Gastrocnemius medialis (tissue), 4 donors: ENCODE measurements around the gene SPRR2D. TPM values are rescaled to one million over a fixed set of nuclear protein-coding genes. Genes with fewer than 3 reads are reported as not detected.

Experiments used
- ATAC-seq, 2 donors: fragments of 150-250 bp; one replicate each; pipeline ENCODE4 v1.9.1; 2016
- DNase-seq, 2 donors: peaks; one replicate each; pipeline ENCODE4 v3.0.0-alpha.2; 2019
- H3K27ac ChIP-seq, 4 donors: fragments of 200-600 bp; sonication (generic); 1 replicate in 1 of 4; 2 replicates in 3 of 4; pipeline ENCODE4 v1.5.1; 2016 to 2018; ENCODE audit warnings: mild to moderate bottlenecking in 2 of 4, moderate library complexity in 1 of 4
- H3K27me3 ChIP-seq, 3 donors: fragments of 200-600 bp; sonication (generic) in 2 of 3; 1 replicate in 1 of 3; 2 replicates in 2 of 3; pipeline versions ENCODE4 v1.5.1 to v1.6.0; 2016 to 2019; ENCODE audit warnings: mild to moderate bottlenecking in 1 of 3, moderate library complexity in 1 of 3
- H3K36me3 ChIP-seq, 2 donors: fragments of 200-600 bp; sonication (generic) in 1 of 2; one replicate each; pipeline ENCODE4 v1.5.1; 2017 to 2018
- H3K4me1 ChIP-seq, 2 donors: fragments of 200-600 bp; sonication (generic) in 1 of 2; one replicate each; pipeline ENCODE4 v1.5.1; 2016 to 2017; ENCODE audit warnings: mild to moderate bottlenecking in 2 of 2
- H3K4me3 ChIP-seq, 4 donors: fragments of 200-600 bp; sonication (generic) in 3 of 4; 1 replicate in 1 of 4; 2 replicates in 3 of 4; pipeline ENCODE4 v1.5.1; 2016 to 2019; ENCODE audit warnings: mild to moderate bottlenecking in 2 of 4
- H3K9me3 ChIP-seq, 3 donors: fragments of 200-600 bp; sonication (generic) in 2 of 3; 1 replicate in 1 of 3; 2 replicates in 2 of 3; pipeline ENCODE4 v1.5.1; 2016 to 2019
- POLR2A ChIP-seq, 2 donors: fragments of 450-650 bp; IDR thresholded peaks; one replicate each; pipeline ENCODE4 v1.6.1; 2017; ENCODE audit warnings: antibody characterized with exemption in 2 of 2, mild to moderate bottlenecking in 2 of 2, moderate library complexity in 2 of 2
- in situ Hi-C, 4 donors: fragments of 200-750 bp; cut with MboI; loops; one replicate each; pipeline versions ENCODE4 v1.15.0 to v1.8.0; 2017; ENCODE audit warnings: low sequenced_read_pairs in 4 of 4
- intact Hi-C: fragments of 100-400 bp; cut with DNase I; formaldehyde crosslinking; loops from one replicate; pipeline ENCODE4 v1.15.1; 2023; ENCODE audit warnings: low total_unique reads
- total RNA-seq, 4 donors: library from RNA; depleted of rRNA; stranded (reverse); fragments of >200 nt; gene quantifications; one replicate each; pipeline versions ENCODE4 v1.1.0 to v1.2.3, GENCODE V29; 2016
- TF ChIP-seq, protein P1 (sequence below), 5 experiments: fragments of 450-650 bp in 3 of 5; fragments of 200-600 bp in 2 of 5; sonication (generic) in 2 of 5; IDR thresholded peaks in 4 of 5; conservative IDR thresholded peaks in 1 of 5; 1 replicate in 4 of 5; 2 replicates in 1 of 5; pipeline ENCODE4 v1.5.1; 2016 to 2019; ENCODE audit warnings: antibody characterized with exemption in 5 of 5, mild to moderate bottlenecking in 3 of 5, moderate library complexity in 3 of 5

The SPRR2D gene
- total RNA-seq, 4 donors from 2014 or later: not detected

GRCh38 chr1:153032073-153032472, 8.8 kb downstream of the SPRR2D start:
- intact Hi-C loops: no loop called here

GRCh38 chr1:153030895-153031294, 10.0 kb downstream of the SPRR2D start, which contains the start of gene SPRR1B:
Gene SPRR1B (plus strand): TSS chr1:153031203. CDS start chr1:153032346, 1,143 bp downstream.
- H3K27me3 ChIP-seq: no peaks in the 10 kb centered on the region
- no peaks in the 10 kb centered on the region for H3K36me3 ChIP-seq
- intact Hi-C loops (no loop called here), in situ Hi-C loops (no loop called here)
- no peak within 1 kb of the TSS for H3K4me3 ChIP-seq
- no peaks in the 10 kb centered on the region for H3K9me3 ChIP-seq
- no peak within 1 kb of the TSS for H3K27ac ChIP-seq
- DNase-seq (no peak), ATAC-seq (no peak)
- TF ChIP-seq, protein P1, sequence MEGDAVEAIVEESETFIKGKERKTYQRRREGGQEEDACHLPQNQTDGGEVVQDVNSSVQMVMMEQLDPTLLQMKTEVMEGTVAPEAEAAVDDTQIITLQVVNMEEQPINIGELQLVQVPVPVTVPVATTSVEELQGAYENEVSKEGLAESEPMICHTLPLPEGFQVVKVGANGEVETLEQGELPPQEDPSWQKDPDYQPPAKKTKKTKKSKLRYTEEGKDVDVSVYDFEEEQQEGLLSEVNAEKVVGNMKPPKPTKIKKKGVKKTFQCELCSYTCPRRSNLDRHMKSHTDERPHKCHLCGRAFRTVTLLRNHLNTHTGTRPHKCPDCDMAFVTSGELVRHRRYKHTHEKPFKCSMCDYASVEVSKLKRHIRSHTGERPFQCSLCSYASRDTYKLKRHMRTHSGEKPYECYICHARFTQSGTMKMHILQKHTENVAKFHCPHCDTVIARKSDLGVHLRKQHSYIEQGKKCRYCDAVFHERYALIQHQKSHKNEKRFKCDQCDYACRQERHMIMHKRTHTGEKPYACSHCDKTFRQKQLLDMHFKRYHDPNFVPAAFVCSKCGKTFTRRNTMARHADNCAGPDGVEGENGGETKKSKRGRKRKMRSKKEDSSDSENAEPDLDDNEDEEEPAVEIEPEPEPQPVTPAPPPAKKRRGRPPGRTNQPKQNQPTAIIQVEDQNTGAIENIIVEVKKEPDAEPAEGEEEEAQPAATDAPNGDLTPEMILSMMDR (IDR thresholded peaks at IDR 0.05 in 4 of 5, conservative IDR thresholded peaks at IDR 0.05 in 1 of 5): no peak
- H3K4me1 ChIP-seq: no peaks in the 10 kb centered on the region

More at GRCh38 chr1:153032073-153032472, 8.8 kb downstream of the SPRR2D start:
- Histone ChIP-seq H3K9me3 (no peaks in the 10 kb centered on the region), H3K27ac (no peak overlapping the region), H3K27me3 (no peaks in the 10 kb centered on the region), H3K36me3 (no peaks in the 10 kb centered on the region), H3K4me1 (no peaks in the 10 kb centered on the region), H3K4me3 (no peak overlapping the region)
- no peak for DNase-seq
- ATAC-seq: no peak
- in situ Hi-C loops: no loop called here
- TF ChIP-seq, protein P1 (IDR thresholded peaks at IDR 0.05 in 4 of 5, conservative IDR thresholded peaks at IDR 0.05 in 1 of 5): no peak
- no peak for TF ChIP-seq POLR2A (IDR thresholded peaks at IDR 0.05)

DNA sequence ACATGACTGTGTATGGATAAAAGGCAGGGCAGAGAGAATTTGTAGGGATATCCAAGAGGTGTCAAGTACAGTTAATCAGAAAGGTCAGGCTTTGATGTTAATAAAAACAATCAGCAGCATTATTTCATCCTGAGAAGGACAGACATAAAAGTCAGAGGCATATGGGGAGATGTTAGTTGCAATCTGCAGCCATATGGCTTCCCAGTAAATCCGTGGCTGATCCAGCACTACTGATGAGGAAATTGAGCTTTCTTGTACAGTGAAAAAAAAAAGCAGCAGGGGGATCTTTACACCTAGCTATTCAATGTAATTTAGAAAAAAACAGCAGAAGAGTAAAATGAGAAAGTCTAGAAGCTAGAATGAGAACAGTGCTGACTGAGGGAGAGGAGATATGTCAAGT, 12.2 kb downstream of the SPRR2D start:
- H3K27ac ChIP-seq: no peak overlapping the region
- no peak for TF ChIP-seq POLR2A (IDR thresholded peaks at IDR 0.05)
- TF ChIP-seq, protein P1 (IDR thresholded peaks at IDR 0.05 in 4 of 5, conservative IDR thresholded peaks at IDR 0.05 in 1 of 5): no peak
- no peaks in the 10 kb centered on the region for H3K27me3 ChIP-seq
- in situ Hi-C loops (no loop called here), intact Hi-C loops (no loop called here)
- no peaks in the 10 kb centered on the region for H3K9me3 ChIP-seq
- ATAC-seq: no peak
- H3K4me1 ChIP-seq: no peaks in the 10 kb centered on the region
- no peaks in the 10 kb centered on the region for H3K36me3 ChIP-seq
- no peak for DNase-seq
- no peak overlapping the region for H3K4me3 ChIP-seq

DNA sequence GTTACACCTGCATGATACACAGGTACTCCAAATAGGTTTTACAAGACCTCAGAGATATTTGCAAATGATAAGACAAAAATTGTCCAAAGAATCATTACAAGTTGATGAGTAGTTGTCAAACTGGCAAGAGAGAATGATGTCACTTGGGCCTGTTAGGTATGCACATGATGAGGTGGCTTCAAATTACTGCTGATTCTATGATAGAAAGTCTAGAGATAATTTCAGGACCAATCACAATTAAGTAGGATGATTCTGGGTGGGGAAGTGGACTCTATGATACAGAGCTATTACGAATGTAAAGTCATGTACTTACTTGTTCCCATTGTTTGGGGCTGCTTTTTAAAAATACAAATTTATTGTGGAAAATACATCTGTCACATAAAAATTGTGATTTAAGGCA, 15.1 kb downstream of the SPRR2D start:
- Histone ChIP-seq H3K4me1 (no peaks in the 10 kb centered on the region), H3K27ac (no peak overlapping the region), H3K27me3 (no peaks in the 10 kb centered on the region), H3K4me3 (no peak overlapping the region), H3K9me3 (no peaks in the 10 kb centered on the region), H3K36me3 (no peaks in the 10 kb centered on the region)
- intact Hi-C loops: no loop called here
- no peak for ATAC-seq
- in situ Hi-C loops: no loop called here
- no peak for TF ChIP-seq POLR2A (IDR thresholded peaks at IDR 0.05)
- no peak for DNase-seq

GRCh38 chr1:153024413-153024812, 16.5 kb downstream of the SPRR2D start:
- in situ Hi-C loops: no loop called here
- H3K27me3 ChIP-seq: no peaks in the 10 kb centered on the region
- intact Hi-C loops: no loop called here
- no peak for DNase-seq
- no peaks in the 10 kb centered on the region for H3K4me1 ChIP-seq
- no peak overlapping the region for H3K27ac ChIP-seq
- TF ChIP-seq POLR2A (IDR thresholded peaks at IDR 0.05): no peak
- TF ChIP-seq, protein P1 (IDR thresholded peaks at IDR 0.05 in 4 of 5, conservative IDR thresholded peaks at IDR 0.05 in 1 of 5): no peak
- H3K9me3 ChIP-seq: no peaks in the 10 kb centered on the region
- no peaks in the 10 kb centered on the region for H3K36me3 ChIP-seq
- no peak for ATAC-seq
- H3K4me3 ChIP-seq: no peak overlapping the region
